ENCODE data around the gene MRPS14. TPM values are rescaled to one million over a fixed set of nuclear protein-coding genes. Genes with fewer than 3 reads are reported as not detected.

The MRPS14 gene
- total and polyA plus RNA-seq, 2 donors (not counting 1 experiment from before 2014, with no cell fraction given): 31.6 to 39.5 TPM

GRCh38 chr1:174966008-174966572 is 57.1 kb downstream of the MRPS14 start:
- no peaks in the 10 kb centered on the region for H3K4me1 ChIP-seq (ENCODE audit: control insufficient read depth, extremely low read depth, insufficient read depth, low read length)

GRCh38 chr1:174965362-174966007 is 57.7 kb downstream of the MRPS14 start:
- no peak for DNase-seq (ENCODE audit: low read depth in 2 of 2)
- no peaks in the 10 kb centered on the region for H3K4me1 ChIP-seq (ENCODE audit: control insufficient read depth, extremely low read depth, insufficient read depth, low read length)
- no peaks in the 10 kb centered on the region for H4K20me1 ChIP-seq (ENCODE audit: control insufficient read depth, extremely low read depth, insufficient read depth, low read length)
- H3K9me3 ChIP-seq (ENCODE audit: control insufficient read depth, insufficient read depth, low read depth, low read length): no peaks in the 10 kb centered on the region
- H3K4me3 ChIP-seq (replicated peaks in 1 of 4; ENCODE audit: control extremely low read depth in 1 of 4, insufficient read depth in 1 of 4, low read depth in 3 of 4, low read length in 4 of 4): no peak overlapping the region
- H3K27ac ChIP-seq (ENCODE audit: insufficient read depth, low read length): no peak overlapping the region
- H3K4me2 ChIP-seq (ENCODE audit: extremely low read depth, insufficient read depth, low read length): no peak overlapping the region
- TF ChIP-seq CTCF (conservative IDR thresholded peaks at IDR 0.05 in 1 of 2, IDR thresholded peaks at IDR 0.05 in 1 of 2; ENCODE audit: low read depth in 1 of 2, low read length in 2 of 2) (no peak), EZH2 (IDR thresholded peaks at IDR 0.05; ENCODE audit: low read length, missing control alignments) (no peak)
- no peaks in the 10 kb centered on the region for H3K27me3 ChIP-seq (ENCODE audit: control insufficient read depth, insufficient read depth, low read length)
- H2AFZ ChIP-seq (ENCODE audit: low read length): no peak overlapping the region
- no peak overlapping the region for H3K9ac ChIP-seq (ENCODE audit: insufficient read depth, low read length)
- H3K79me2 ChIP-seq (ENCODE audit: control insufficient read depth, insufficient read depth, low read length): no peaks in the 10 kb centered on the region
- H3K36me3 ChIP-seq (ENCODE audit: control insufficient read depth, insufficient read depth, low read length): no peaks in the 10 kb centered on the region

More at GRCh38 chr1:174966008-174966572, 57.1 kb downstream of the MRPS14 start:
- no peak for DNase-seq (ENCODE audit: low read depth in 2 of 2)
- Histone ChIP-seq H3K27me3 (ENCODE audit: control insufficient read depth, insufficient read depth, low read length) (no peaks in the 10 kb centered on the region), H3K4me2 (ENCODE audit: extremely low read depth, insufficient read depth, low read length) (no peak overlapping the region), H3K4me3 (replicated peaks in 1 of 4; ENCODE audit: control extremely low read depth in 1 of 4, insufficient read depth in 1 of 4, low read depth in 3 of 4, low read length in 4 of 4) (no peak overlapping the region), H2AFZ (ENCODE audit: low read length) (no peak overlapping the region), H4K20me1 (ENCODE audit: control insufficient read depth, extremely low read depth, insufficient read depth, low read length) (no peaks in the 10 kb centered on the region), H3K9ac (ENCODE audit: insufficient read depth, low read length) (no peak overlapping the region), H3K79me2 (ENCODE audit: control insufficient read depth, insufficient read depth, low read length) (no peaks in the 10 kb centered on the region), H3K9me3 (ENCODE audit: control insufficient read depth, insufficient read depth, low read depth, low read length) (no peaks in the 10 kb centered on the region), H3K27ac (ENCODE audit: insufficient read depth, low read length) (no peak overlapping the region), H3K36me3 (ENCODE audit: control insufficient read depth, insufficient read depth, low read length) (no peaks in the 10 kb centered on the region)
- TF ChIP-seq CTCF (conservative IDR thresholded peaks at IDR 0.05 in 1 of 2, IDR thresholded peaks at IDR 0.05 in 1 of 2; ENCODE audit: low read depth in 1 of 2, low read length in 2 of 2): no peak
- TF ChIP-seq EZH2 (IDR thresholded peaks at IDR 0.05; ENCODE audit: low read length, missing control alignments): no peak

GRCh38 chr1:174964972-174965361 is 58.3 kb downstream of the MRPS14 start:
- H3K27ac ChIP-seq (ENCODE audit: insufficient read depth, low read length): no peak overlapping the region
- H3K4me2 ChIP-seq (ENCODE audit: extremely low read depth, insufficient read depth, low read length): no peak overlapping the region
- H3K4me3 ChIP-seq (replicated peaks in 1 of 4; ENCODE audit: control extremely low read depth in 1 of 4, insufficient read depth in 1 of 4, low read depth in 3 of 4, low read length in 4 of 4): no peak overlapping the region

More at GRCh38 chr1:174964972-174965361, 58.3 kb downstream of the MRPS14 start:
- Histone ChIP-seq H3K9ac (ENCODE audit: insufficient read depth, low read length) (no peak overlapping the region), H3K4me1 (ENCODE audit: control insufficient read depth, extremely low read depth, insufficient read depth, low read length) (no peaks in the 10 kb centered on the region), H3K36me3 (ENCODE audit: control insufficient read depth, insufficient read depth, low read length) (no peaks in the 10 kb centered on the region), H3K79me2 (ENCODE audit: control insufficient read depth, insufficient read depth, low read length) (no peaks in the 10 kb centered on the region), H2AFZ (ENCODE audit: low read length) (no peak overlapping the region), H3K9me3 (ENCODE audit: control insufficient read depth, insufficient read depth, low read depth, low read length) (no peaks in the 10 kb centered on the region), H4K20me1 (ENCODE audit: control insufficient read depth, extremely low read depth, insufficient read depth, low read length) (no peaks in the 10 kb centered on the region), H3K27me3 (ENCODE audit: control insufficient read depth, insufficient read depth, low read length) (no peaks in the 10 kb centered on the region)
- no peak for DNase-seq (ENCODE audit: low read depth in 2 of 2)
- TF ChIP-seq EZH2 (IDR thresholded peaks at IDR 0.05; ENCODE audit: low read length, missing control alignments) (no peak), CTCF (conservative IDR thresholded peaks at IDR 0.05 in 1 of 2, IDR thresholded peaks at IDR 0.05 in 1 of 2; ENCODE audit: low read depth in 1 of 2, low read length in 2 of 2) (no peak)
